Lower leg skin (tissue), 4 donors: ENCODE data around the gene RERE. TPM values are rescaled to one million over a fixed set of nuclear protein-coding genes. Genes with fewer than 3 reads are reported as not detected.
A peak's percentile ranks its signal among the peaks of the same experiment; 100 is the strongest.

Experiments
- DNase-seq, 2 donors: peaks; one replicate each; pipeline ENCODE4 v3.0.0-alpha.2; 2019; ENCODE audit warnings: low spot score in 2 of 2
- H3K4me3 ChIP-seq: fragments of 200-600 bp; sonication (generic); 2 replicates; pipeline ENCODE4 v1.5.1; 2017; ENCODE audit warnings: mild to moderate bottlenecking, low read depth; ENCODE audit not compliant: poor library complexity, severe bottlenecking
- CTCF ChIP-seq, 3 donors: fragments of 450-650 bp; IDR thresholded peaks; one replicate each; pipeline ENCODE4 v1.5.1; 2016; ENCODE audit warnings: antibody characterized with exemption in 3 of 3, mild to moderate bottlenecking in 3 of 3, moderate library complexity in 2 of 3
- POLR2A ChIP-seq, 2 donors: fragments of 450-650 bp; IDR thresholded peaks; one replicate each; pipeline ENCODE4 v1.6.1; 2016 to 2017; ENCODE audit warnings: antibody characterized with exemption in 2 of 2, mild to moderate bottlenecking in 1 of 2, moderate library complexity in 1 of 2
- WGBS, 2 donors: methylation state at CpG; one replicate each; pipeline ENCODE4 v1.1.5; 2018; 5-methylcytosine and 5-hydroxymethylcytosine counted together
- intact Hi-C: fragments of 100-400 bp; cut with DNase I; formaldehyde crosslinking; loops from one replicate; pipeline ENCODE4 v1.15.0; 2023; ENCODE audit warnings: low total_unique reads
- total RNA-seq, 4 donors: library from RNA; depleted of rRNA; stranded (reverse); fragments of >200 nt; gene quantifications; one replicate each; pipeline ENCODE4 v1.1.0, GENCODE V29; 2016

Gene RERE
- total RNA-seq, 4 donors from 2014 or later = 41.0 to 84.9 (median 76.8) TPM

- 90 to 92% methylated on average over 14 of the region's 14 CpGs for WGBS, 2 donors
- no peak overlapping the region for H3K4me3 ChIP-seq
- no peak for DNase-seq
- TF ChIP-seq POLR2A (IDR thresholded peaks at IDR 0.05) (no peak), CTCF (IDR thresholded peaks at IDR 0.05) (no peak)
- intact Hi-C loops = loop anchor here (10.0 kb wide), 1 partner anchor 128 kb away; no protein-coding TSS in a partner anchor
Observed at GRCh38 chr1:8856689-8857412, 39.4 kb upstream of the RERE start.

GRCh38 chr1:8854240-8854639 lies 36.8 kb upstream of the RERE start:
- no peak for DNase-seq
- intact Hi-C loops = loop anchor here (10.0 kb wide), 1 partner anchor 131 kb away; no protein-coding TSS in a partner anchor
- WGBS, 2 donors = 71 to 84% methylated on average over 7 of the region's 7 CpGs
- TF ChIP-seq CTCF (IDR thresholded peaks at IDR 0.05) (no peak), POLR2A (IDR thresholded peaks at IDR 0.05) (no peak)
- H3K4me3 ChIP-seq = no peak overlapping the region

GRCh38 chr1:8851060-8851459 lies 33.6 kb upstream of the RERE start:
- no peak for TF ChIP-seq POLR2A (IDR thresholded peaks at IDR 0.05)
- TF ChIP-seq CTCF (IDR thresholded peaks at IDR 0.05) = no peak
- 96 to 97% methylated on average over 4 to 5 of the region's 5 CpGs for WGBS, 2 donors
- intact Hi-C loops = loop anchor here (10.0 kb wide), 1 partner anchor 134 kb away; no protein-coding TSS in a partner anchor
- H3K4me3 ChIP-seq = no peak overlapping the region
- no peak for DNase-seq

GRCh38 chr1:8848663-8849386 lies 31.4 kb upstream of the RERE start:
- peak in 1 of 3 donors; percentile 74 for TF ChIP-seq CTCF (IDR thresholded peaks at IDR 0.05)
- TF ChIP-seq POLR2A (IDR thresholded peaks at IDR 0.05) = no peak
- WGBS, 2 donors = 41 to 49% methylated on average over 17 to 19 of the region's 19 CpGs
- intact Hi-C loops = no loop called here
- peak; percentile 77 to 97 for DNase-seq
- no peak overlapping the region for H3K4me3 ChIP-seq

- TF ChIP-seq CTCF (IDR thresholded peaks at IDR 0.05) (no peak), POLR2A (IDR thresholded peaks at IDR 0.05) (no peak)
- 77 to 80% methylated on average over 5 of the region's 5 CpGs for WGBS, 2 donors
- H3K4me3 ChIP-seq = no peak overlapping the region
- intact Hi-C loops = no loop called here
- no peak for DNase-seq
Observed at GRCh38 chr1:8847990-8848389, 30.6 kb upstream of the RERE start.
